Panc1 (cell line): ENCODE data around the gene TAT.

ENCODE experiments used
- POLR2AphosphoS5 ChIP-seq: IDR thresholded peaks from 2 replicates; pipeline ENCODE4 v1.6.1; 2012; ENCODE audit warnings: mild to moderate bottlenecking, low read depth, low read length, moderate library complexity
- SIN3A ChIP-seq: IDR thresholded peaks from 2 replicates; pipeline ENCODE4 v1.6.1; 2012; ENCODE audit warnings: low read depth, mild to moderate bottlenecking, low read length, moderate library complexity, borderline replicate concordance; ENCODE audit not compliant: insufficient read depth
- TCF7L2 ChIP-seq: IDR thresholded peaks from 2 replicates; pipeline ENCODE4 v1.6.1; 2011; ENCODE audit warnings: mild to moderate bottlenecking, low read depth, low read length, inconsistent platforms
- TF ChIP-seq, protein P1 (sequence below): fragments of 450-650 bp; IDR thresholded peaks from 2 replicates; pipeline ENCODE4 v1.5.1; 2017; ENCODE audit warnings: mild to moderate bottlenecking
- TF ChIP-seq, protein P2 (sequence below), 2 experiments: IDR thresholded peaks; 2 replicates each; pipeline ENCODE4 v1.6.1; 2011 to 2012; ENCODE audit warnings: low read depth in 2 of 2, control low read depth in 1 of 2, low read length in 1 of 2, mild to moderate bottlenecking in 1 of 2, moderate library complexity in 1 of 2; ENCODE audit not compliant: insufficient read depth in 1 of 2

DNA sequence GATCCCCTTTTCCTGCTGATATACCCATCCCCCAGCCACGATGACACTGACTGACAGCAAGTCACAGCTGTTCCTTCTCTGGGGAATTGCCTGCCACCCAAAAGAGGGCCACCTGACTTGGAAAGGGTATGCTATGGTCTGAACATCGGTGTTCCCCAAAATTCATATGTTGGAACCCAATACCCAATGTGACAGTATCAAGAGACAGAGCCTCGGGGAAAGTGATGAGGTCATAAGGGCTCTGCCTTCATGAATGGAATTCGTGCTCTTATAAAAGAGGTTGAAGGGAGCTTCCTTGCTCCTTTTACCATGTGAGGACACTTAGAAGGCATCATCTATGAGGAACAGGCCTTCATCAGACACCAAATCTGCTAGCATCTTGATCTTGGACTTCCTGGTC is 41.5 kb upstream of the TAT start:
- TF ChIP-seq POLR2AphosphoS5 (no peak), SIN3A (no peak), TCF7L2 (no peak)
- TF ChIP-seq, protein P1, sequence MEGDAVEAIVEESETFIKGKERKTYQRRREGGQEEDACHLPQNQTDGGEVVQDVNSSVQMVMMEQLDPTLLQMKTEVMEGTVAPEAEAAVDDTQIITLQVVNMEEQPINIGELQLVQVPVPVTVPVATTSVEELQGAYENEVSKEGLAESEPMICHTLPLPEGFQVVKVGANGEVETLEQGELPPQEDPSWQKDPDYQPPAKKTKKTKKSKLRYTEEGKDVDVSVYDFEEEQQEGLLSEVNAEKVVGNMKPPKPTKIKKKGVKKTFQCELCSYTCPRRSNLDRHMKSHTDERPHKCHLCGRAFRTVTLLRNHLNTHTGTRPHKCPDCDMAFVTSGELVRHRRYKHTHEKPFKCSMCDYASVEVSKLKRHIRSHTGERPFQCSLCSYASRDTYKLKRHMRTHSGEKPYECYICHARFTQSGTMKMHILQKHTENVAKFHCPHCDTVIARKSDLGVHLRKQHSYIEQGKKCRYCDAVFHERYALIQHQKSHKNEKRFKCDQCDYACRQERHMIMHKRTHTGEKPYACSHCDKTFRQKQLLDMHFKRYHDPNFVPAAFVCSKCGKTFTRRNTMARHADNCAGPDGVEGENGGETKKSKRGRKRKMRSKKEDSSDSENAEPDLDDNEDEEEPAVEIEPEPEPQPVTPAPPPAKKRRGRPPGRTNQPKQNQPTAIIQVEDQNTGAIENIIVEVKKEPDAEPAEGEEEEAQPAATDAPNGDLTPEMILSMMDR, result no peak
- TF ChIP-seq, protein P2, sequence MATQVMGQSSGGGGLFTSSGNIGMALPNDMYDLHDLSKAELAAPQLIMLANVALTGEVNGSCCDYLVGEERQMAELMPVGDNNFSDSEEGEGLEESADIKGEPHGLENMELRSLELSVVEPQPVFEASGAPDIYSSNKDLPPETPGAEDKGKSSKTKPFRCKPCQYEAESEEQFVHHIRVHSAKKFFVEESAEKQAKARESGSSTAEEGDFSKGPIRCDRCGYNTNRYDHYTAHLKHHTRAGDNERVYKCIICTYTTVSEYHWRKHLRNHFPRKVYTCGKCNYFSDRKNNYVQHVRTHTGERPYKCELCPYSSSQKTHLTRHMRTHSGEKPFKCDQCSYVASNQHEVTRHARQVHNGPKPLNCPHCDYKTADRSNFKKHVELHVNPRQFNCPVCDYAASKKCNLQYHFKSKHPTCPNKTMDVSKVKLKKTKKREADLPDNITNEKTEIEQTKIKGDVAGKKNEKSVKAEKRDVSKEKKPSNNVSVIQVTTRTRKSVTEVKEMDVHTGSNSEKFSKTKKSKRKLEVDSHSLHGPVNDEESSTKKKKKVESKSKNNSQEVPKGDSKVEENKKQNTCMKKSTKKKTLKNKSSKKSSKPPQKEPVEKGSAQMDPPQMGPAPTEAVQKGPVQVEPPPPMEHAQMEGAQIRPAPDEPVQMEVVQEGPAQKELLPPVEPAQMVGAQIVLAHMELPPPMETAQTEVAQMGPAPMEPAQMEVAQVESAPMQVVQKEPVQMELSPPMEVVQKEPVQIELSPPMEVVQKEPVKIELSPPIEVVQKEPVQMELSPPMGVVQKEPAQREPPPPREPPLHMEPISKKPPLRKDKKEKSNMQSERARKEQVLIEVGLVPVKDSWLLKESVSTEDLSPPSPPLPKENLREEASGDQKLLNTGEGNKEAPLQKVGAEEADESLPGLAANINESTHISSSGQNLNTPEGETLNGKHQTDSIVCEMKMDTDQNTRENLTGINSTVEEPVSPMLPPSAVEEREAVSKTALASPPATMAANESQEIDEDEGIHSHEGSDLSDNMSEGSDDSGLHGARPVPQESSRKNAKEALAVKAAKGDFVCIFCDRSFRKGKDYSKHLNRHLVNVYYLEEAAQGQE (IDR thresholded peaks at IDR 0.05; ENCODE audit: insufficient read depth in 1 of 2, low read depth in 2 of 2, low read length in 1 of 2), result no peak
